Activated naive CD4-positive, alpha-beta T cell treated with anti-CD3 and anti-CD28 coated beads for 36 hours (primary cell): ENCODE measurements around the gene PRR5L. TPM values are rescaled to one million over a fixed set of nuclear protein-coding genes. Genes with fewer than 3 reads are reported as not detected.
"Not testable (repeated sequence)": the region's sequence is repeated elsewhere in the genome, so short reads cannot be mapped to it uniquely, and the experiment has no call there.

Experiments used
- CTCF ChIA-PET: fragments of 350-600 bp; sonication (Branson Sonifier 250); formaldehyde crosslinking; loops from one replicate; lab custom pipeline; 2021; ENCODE audit warnings: antibody characterized with exemption; lab: Charles Lee
- DNase-seq: peaks from one replicate; pipeline ENCODE4 v3.0.0-alpha.2; 2020
- H3K27ac Mint-ChIP-seq: one replicate; pipeline ENCODE4 v1.8.0; 2021; ENCODE audit warnings: mild to moderate bottlenecking, mixed read lengths
- H3K27me3 Mint-ChIP-seq: one replicate; pipeline ENCODE4 v1.8.0; 2021; ENCODE audit warnings: low read depth, mixed read lengths
- H3K36me3 Mint-ChIP-seq: one replicate; pipeline ENCODE4 v1.8.0; 2021; ENCODE audit warnings: low read depth, mixed read lengths
- H3K4me1 Mint-ChIP-seq: one replicate; pipeline ENCODE4 v1.8.0; 2021; ENCODE audit warnings: low read depth, mixed read lengths
- H3K4me3 Mint-ChIP-seq: one replicate; pipeline ENCODE4 v1.8.0; 2021; ENCODE audit warnings: mild to moderate bottlenecking, moderate library complexity, mixed read lengths
- H3K9me3 Mint-ChIP-seq: one replicate; pipeline ENCODE4 v1.8.0; 2021; ENCODE audit warnings: mixed read lengths
- intact Hi-C: fragments of 100-400 bp; cut with micrococcal nuclease; formaldehyde crosslinking; loops from one replicate; pipeline ENCODE4 v1.15.1; 2023
- total RNA-seq, 2 experiments: library from RNA; stranded (reverse); gene quantifications; one replicate each; pipeline ENCODE4 v1.2.3, GENCODE V29; 2021

Gene PRR5L
- total RNA-seq, 2 experiments from 2014 or later = 11.2 to 13.1 TPM

DNA sequence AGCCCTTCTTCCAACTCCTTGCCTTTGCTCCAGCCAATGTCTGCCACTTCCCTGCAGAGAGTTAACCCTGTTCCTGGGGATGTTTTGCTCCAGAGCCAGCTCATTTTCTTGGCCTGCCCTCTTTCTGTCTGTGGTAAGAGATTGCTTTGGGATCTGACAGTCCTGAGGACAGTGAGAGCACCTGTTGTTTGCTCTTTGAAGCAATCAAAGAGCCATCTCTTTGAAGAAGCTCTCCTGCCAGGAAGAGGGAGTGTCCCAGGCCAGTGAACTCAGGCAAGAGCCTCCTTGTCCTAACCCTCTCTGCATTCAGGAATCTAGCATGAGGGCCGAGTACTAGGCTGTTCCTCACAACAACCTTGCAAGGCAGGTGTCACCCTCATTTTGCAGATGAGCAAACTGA lies 171.8 kb downstream of the PRR5L start:
- H3K4me1 Mint-ChIP-seq = no peaks in the 10 kb centered on the region
- intact Hi-C loops = no loop called here
- H3K27ac Mint-ChIP-seq = no peak overlapping the region
- no peaks in the 10 kb centered on the region for H3K9me3 Mint-ChIP-seq
- H3K27me3 Mint-ChIP-seq = peaks cover under 1% of the 10 kb centered on the region
- CTCF ChIA-PET = interaction anchor here (0.5 to 3.1 kb wide), 6 partner anchors 10 to 175 kb away, joined by 3 to 12 read pairs (median 5); no protein-coding TSS in a partner anchor
- DNase-seq = no peak
- no peak overlapping the region for H3K4me3 Mint-ChIP-seq
- no peaks in the 10 kb centered on the region for H3K36me3 Mint-ChIP-seq

DNA sequence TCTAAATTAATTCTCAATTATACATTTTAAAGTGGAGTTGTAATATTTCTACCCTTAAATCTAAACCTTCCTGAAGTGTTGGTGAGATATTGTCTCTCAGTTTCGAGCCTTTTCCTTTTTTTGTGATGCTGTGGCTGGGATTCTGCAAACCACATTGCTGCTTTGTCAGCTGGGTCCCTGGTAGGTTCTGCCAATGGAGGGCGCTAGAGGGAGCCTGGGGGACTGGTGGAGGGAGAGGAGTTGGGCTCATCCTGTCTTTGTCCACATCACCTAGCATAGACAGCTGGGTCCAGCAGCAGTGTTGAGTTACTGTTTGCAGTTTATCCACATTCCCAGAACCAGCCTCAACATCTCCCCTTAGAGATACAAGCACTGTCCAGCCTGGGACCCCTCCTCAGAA lies 173.0 kb downstream of the PRR5L start:
- no peaks in the 10 kb centered on the region for H3K9me3 Mint-ChIP-seq
- DNase-seq = peak; percentile 55
- H3K4me3 Mint-ChIP-seq = no peak overlapping the region
- CTCF ChIA-PET = interaction anchor here (1.0 to 3.1 kb wide), 4 partner anchors 9 to 176 kb away, joined by 3 to 12 read pairs (median 6); no protein-coding TSS in a partner anchor
- H3K4me1 Mint-ChIP-seq = no peaks in the 10 kb centered on the region
- intact Hi-C loops = no loop called here
- H3K27me3 Mint-ChIP-seq = no peaks in the 10 kb centered on the region
- H3K36me3 Mint-ChIP-seq = no peaks in the 10 kb centered on the region
- H3K27ac Mint-ChIP-seq = no peak overlapping the region

DNA sequence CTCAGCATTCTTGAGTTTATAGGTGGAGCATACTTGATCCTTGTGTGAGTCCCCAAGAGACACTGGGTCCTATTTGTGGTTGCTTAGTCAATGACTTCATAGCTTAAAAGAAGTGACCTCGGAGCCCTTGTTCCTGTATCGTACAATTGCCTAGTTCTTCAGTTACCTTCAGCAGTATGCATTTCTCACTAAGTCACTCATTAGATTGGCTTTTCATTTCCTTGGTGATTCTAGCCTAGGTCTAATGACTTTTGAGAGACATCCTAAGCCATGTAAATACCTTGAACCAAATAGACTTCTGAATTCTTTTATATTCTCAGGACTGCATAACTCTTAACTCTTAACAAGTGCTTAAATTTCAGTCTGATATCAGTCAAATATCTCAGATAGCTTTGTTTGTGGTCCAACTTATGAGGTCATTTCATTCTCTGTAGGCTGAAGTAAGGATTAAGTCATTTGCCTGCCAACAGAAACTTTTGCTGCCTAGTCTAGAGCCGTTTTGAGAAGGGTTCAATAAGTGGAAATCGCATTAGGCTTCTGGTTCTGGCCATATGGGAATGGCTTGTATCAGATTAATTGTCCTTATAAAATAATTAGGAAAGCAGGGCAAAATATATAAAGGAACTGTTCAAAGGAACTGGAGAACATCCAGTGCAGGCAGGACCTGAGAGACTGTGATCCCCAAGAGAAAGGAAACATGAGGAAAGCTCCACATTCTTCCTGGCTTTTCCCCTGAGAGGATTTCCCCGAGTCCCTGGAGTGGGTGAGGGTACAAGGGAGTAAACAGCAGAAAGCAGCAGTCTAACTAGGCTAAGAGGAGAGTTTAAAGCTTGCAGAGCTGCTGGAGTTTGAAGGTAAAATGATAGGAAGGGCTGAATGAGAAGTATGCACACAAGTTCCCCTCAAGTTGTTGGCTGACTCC lies 174.1 kb downstream of the PRR5L start:
- DNase-seq = no peak
- no peaks in the 10 kb centered on the region for H3K36me3 Mint-ChIP-seq
- H3K4me1 Mint-ChIP-seq = no peaks in the 10 kb centered on the region
- no peaks in the 10 kb centered on the region for H3K27me3 Mint-ChIP-seq
- H3K4me3 Mint-ChIP-seq = no peak overlapping the region
- intact Hi-C loops = no loop called here
- no peak overlapping the region for H3K27ac Mint-ChIP-seq
- CTCF ChIA-PET = interaction anchor here (0.7 to 3.1 kb wide), 4 partner anchors 8 to 93 kb away, joined by 3 to 12 read pairs (median 4); no protein-coding TSS in a partner anchor
- H3K9me3 Mint-ChIP-seq = no peaks in the 10 kb centered on the region

DNA sequence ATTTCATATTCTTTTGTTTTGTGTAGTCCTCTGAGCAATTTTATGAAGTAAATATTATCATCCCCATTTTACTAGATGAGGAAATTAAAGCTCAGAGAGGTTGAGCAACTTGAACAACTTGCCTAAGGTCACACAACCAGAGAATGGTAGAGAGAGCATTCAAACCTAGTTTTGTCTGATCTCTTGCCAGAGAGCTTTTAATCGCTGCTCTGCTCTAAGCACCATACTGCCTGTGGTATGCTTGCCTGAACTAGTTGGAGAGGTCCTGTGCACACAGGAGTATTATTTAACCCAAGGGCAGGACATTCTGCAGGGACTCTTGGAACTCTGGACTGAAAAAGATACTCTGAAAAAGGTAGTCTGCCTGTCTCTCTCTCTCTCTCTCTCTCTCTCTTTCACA lies 175.5 kb downstream of the PRR5L start:
- Mint-ChIP-seq H3K9me3 (no peaks in the 10 kb centered on the region), H3K4me3 (no peak overlapping the region), H3K27ac (no peak overlapping the region), H3K4me1 (no peaks in the 10 kb centered on the region), H3K27me3 (no peaks in the 10 kb centered on the region), H3K36me3 (no peaks in the 10 kb centered on the region)
- CTCF ChIA-PET = interaction anchor here (0.7 to 1.3 kb wide), 3 partner anchors 11 to 40 kb away, joined by 3 to 4 read pairs (median 3); no protein-coding TSS in a partner anchor
- no peak for DNase-seq
- intact Hi-C loops = no loop called here

DNA sequence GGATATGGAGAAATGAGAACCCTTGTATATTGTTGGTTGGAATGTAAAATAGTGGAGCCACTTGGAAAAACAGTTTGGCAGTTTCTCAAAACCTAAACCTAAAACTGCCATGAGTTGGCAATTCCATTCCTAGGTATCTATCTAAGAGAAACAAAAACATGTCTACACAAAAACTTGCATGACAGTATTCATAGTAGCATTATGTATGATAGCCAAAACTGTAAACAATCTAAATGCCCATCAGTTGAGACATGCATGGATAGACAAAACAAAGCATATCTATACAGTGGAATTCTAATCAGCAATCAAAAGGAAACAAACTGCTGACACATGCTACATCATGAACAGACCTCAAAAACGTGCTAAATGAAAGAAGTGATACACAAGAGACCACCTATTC lies 179.1 kb downstream of the PRR5L start:
- no peaks in the 10 kb centered on the region for H3K27me3 Mint-ChIP-seq
- CTCF ChIA-PET = interaction anchor here (0.6 to 0.9 kb wide), 2 partner anchors 138 to 182 kb away, joined by 3 to 5 read pairs; no protein-coding TSS in a partner anchor

DNA sequence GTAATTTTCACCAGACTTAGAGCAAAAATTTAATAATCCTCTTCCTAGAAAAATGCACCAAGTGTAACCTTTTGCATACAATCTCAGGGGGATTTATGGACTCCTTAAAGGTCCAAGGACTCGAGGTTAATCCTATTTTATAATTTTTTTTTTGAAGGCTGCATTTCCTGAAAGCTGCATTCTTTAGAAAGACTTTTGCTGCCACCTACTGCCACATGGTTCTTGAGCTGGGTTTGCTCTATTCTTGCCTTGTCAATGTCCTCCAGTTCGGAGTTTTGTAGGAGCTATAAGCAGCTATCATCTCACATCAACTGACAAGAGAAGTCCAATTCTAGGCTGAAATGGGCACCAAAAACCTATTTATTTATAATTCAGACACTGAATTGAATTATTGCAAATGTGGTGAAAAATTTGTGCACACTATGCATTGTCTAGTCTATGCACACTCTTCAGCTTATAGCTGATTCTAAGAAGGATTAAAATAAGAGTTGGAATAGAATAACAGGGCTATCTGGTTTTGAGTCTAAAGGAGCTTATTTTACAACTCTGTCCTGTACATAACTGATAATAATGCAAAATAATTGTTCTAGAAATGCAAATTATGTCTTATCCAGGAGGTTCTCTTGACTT lies 182.7 kb downstream of the PRR5L start:
- H3K4me1 Mint-ChIP-seq = peaks cover 2% of the 10 kb centered on the region
- H3K4me3 Mint-ChIP-seq = no peak overlapping the region
- DNase-seq = peak; percentile 62
- peaks cover 7% of the 10 kb centered on the region for H3K36me3 Mint-ChIP-seq
- CTCF ChIA-PET = interaction anchor here (0.6 to 4.4 kb wide), 30 partner anchors 10 to 863 kb away, joined by 3 to 109 read pairs (median 4); partner anchors contain the start of genes COMMD9 and PRR5L
- intact Hi-C loops = loop anchor here (1.0 kb wide), 4 partner anchors 102 to 187 kb away; no protein-coding TSS in a partner anchor
- H3K27ac Mint-ChIP-seq = no peak overlapping the region
- peaks cover 2% of the 10 kb centered on the region for H3K9me3 Mint-ChIP-seq
- no peaks in the 10 kb centered on the region for H3K27me3 Mint-ChIP-seq

More for the DNA sequence above, 179.1 kb downstream of the PRR5L start:
- no peak overlapping the region for H3K27ac Mint-ChIP-seq
- H3K9me3 Mint-ChIP-seq = no peaks in the 10 kb centered on the region
- H3K4me1 Mint-ChIP-seq = no peaks in the 10 kb centered on the region
- H3K36me3 Mint-ChIP-seq = peaks cover 2% of the 10 kb centered on the region
- intact Hi-C loops = no loop called here
- DNase-seq = no peak
- H3K4me3 Mint-ChIP-seq = no peak overlapping the region

DNA sequence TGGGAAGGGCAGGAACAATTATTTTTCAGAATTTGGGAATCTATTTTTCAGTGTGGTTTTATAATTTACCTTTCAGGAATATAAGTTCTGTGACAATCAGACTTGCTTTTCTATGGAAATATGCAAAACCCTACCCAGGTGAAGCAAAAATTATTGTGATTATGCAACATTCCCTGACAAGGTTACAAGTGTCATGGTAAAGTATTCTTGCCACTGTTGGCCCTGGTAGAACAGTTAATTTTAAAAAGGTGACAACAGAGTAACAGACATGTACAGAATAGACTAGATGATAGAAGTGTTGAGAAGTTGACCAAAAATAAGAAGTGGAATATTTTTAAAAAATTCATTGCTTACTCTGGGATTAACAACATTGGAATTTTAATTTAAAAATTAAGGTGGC lies 184.7 kb downstream of the PRR5L start:
- DNase-seq = no peak
- intact Hi-C loops = no loop called here
- no peaks in the 10 kb centered on the region for H3K27me3 Mint-ChIP-seq
- peaks cover 2% of the 10 kb centered on the region for H3K9me3 Mint-ChIP-seq
- peaks cover 2% of the 10 kb centered on the region for H3K4me1 Mint-ChIP-seq
- H3K36me3 Mint-ChIP-seq = peaks cover 19% of the 10 kb centered on the region
- CTCF ChIA-PET = interaction anchor here (1.0 to 4.4 kb wide), 4 partner anchors 12 to 189 kb away, joined by 3 to 109 read pairs (median 14); partner anchors contain the start of gene COMMD9
- no peak overlapping the region for H3K27ac Mint-ChIP-seq
- H3K4me3 Mint-ChIP-seq = no peak overlapping the region

DNA sequence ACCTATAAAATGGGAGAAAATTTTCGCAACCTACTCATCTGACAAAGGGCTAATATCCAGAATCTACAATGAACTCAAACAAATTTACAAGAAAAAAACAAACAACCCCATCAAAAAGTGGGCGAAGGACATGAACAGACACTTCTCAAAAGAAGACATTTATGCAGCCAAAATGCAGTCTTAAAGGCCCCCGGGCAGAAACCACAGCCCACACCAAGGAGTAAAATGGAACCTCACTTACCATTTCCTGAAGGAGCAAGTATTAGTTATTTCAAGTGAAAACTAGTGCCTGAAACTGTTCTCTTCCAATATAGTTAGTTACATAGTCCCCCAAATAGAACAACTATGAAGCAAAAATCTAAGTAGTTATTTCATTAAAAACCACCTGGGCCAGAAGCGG lies 187.0 kb downstream of the PRR5L start:
- CTCF ChIA-PET = not testable (repeated sequence)

DNA sequence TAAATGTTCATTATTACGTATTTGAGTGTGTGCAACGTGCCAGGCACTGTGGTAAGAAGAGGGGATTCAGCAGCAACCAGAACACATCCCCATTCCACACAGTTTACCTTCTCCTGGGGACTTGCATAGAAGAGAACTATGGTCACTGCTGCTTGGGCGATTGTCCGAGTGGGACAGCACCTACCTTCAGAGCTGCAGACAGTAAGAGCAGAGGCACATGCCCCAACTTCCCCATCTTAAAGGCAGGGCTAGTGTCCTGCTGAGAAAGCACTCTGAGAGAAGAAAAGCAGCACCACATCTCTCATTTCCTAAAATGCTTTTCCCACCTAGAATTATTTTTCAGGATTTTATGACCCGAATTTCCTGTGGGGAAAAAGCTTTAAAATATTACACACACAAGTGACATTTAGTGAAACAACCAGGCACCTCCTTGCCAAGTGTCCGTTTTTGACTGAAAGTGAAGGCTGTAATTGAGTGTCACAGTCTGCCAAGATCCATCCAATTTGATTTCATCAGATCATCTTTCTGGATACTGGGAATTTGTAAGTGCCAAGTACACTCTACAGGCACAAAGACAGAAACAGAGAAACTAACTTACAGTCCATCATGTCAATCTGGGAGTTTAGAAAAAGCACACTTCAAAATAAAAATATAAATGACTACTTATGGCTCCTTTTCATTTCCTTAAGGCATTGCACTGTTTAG lies 189.4 kb downstream of the PRR5L start:
- H3K27ac Mint-ChIP-seq = no peak overlapping the region
- H3K9me3 Mint-ChIP-seq = peaks cover 2% of the 10 kb centered on the region
- intact Hi-C loops = no loop called here
- H3K4me3 Mint-ChIP-seq = no peak overlapping the region
- H3K36me3 Mint-ChIP-seq = peaks cover 36% of the 10 kb centered on the region
- H3K4me1 Mint-ChIP-seq = peaks cover 15% of the 10 kb centered on the region
- CTCF ChIA-PET = interaction anchor here (0.9 kb wide), 1 partner anchor 133 kb away, joined by 3 read pairs; no protein-coding TSS in a partner anchor
- DNase-seq = no peak
- H3K27me3 Mint-ChIP-seq = no peaks in the 10 kb centered on the region

More for the DNA sequence above, 187.0 kb downstream of the PRR5L start:
- DNase-seq, H3K4me3 Mint-ChIP-seq, intact Hi-C loops, H3K4me1 Mint-ChIP-seq, H3K27me3 Mint-ChIP-seq, H3K27ac Mint-ChIP-seq, H3K9me3 Mint-ChIP-seq: not testable (repeated sequence)
- peaks cover 27% of the 10 kb centered on the region for H3K36me3 Mint-ChIP-seq

DNA sequence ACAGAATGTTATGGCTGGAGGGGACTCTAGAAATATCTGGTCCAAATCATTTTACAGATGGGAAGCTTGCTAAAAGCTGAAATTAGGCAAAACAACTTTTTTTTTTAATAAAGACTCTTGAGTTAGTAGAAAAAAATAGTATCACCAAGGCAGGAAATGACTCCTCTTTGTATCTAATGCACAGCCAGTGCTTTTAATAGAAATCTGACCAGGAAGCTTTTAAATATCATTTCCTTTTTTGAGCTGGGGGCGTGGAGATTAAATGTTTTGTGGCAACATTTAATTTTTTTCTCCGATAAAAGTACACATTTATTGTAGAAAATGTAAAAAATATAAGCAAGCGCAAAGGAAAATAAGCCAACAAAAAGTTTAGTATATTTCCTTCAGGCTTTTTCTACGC lies 191.5 kb downstream of the PRR5L start:
- Mint-ChIP-seq H3K36me3 (peaks cover 51% of the 10 kb centered on the region), H3K9me3 (peaks cover 2% of the 10 kb centered on the region), H3K4me1 (peaks cover 21% of the 10 kb centered on the region), H3K4me3 (no peak overlapping the region), H3K27ac (no peak overlapping the region), H3K27me3 (no peaks in the 10 kb centered on the region)
- DNase-seq = no peak
- intact Hi-C loops = no loop called here
- CTCF ChIA-PET = interaction anchor here (0.6 to 2.3 kb wide), 8 partner anchors 8 to 748 kb away, joined by 3 to 10 read pairs (median 4); partner anchors contain the start of genes COMMD9 and TRAF6

DNA sequence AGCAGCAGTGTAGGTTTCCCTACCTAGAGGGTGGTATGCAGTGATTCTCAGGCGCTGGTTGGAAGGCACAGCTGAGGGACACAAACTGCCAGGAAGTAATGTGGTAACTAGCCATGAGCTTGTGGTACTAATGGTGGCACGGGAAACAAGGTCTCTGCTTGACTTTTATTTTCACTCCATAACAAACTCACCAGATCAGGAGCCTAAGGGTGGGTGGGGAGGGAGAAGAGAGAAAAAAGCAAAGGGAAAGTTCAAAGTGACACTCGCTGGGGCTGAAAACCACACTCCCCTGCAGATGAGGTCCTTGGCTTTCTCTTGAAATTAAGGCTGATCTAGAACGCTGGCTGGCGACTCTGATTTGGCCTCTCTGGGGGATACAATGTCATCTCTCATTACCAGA lies 192.0 kb downstream of the PRR5L start:
- Mint-ChIP-seq H3K36me3 (peaks cover 53% of the 10 kb centered on the region), H3K27ac (no peak overlapping the region), H3K4me1 (peaks cover 25% of the 10 kb centered on the region), H3K9me3 (peaks cover 1% of the 10 kb centered on the region), H3K27me3 (no peaks in the 10 kb centered on the region), H3K4me3 (no peak overlapping the region)
- intact Hi-C loops = no loop called here
- CTCF ChIA-PET = interaction anchor here (0.6 to 2.3 kb wide), 9 partner anchors 9 to 748 kb away, joined by 3 to 10 read pairs (median 4); partner anchors contain the start of genes COMMD9 and TRAF6
- DNase-seq = no peak
